Heart left ventricle (tissue), 13 donors: ENCODE measurements around the gene ETHE1.

Experiments used
- POLR2A ChIP-seq, 2 donors: fragments of 450-650 bp; IDR thresholded peaks; one replicate each; pipeline ENCODE4 v1.6.1; 2017; ENCODE audit warnings: antibody characterized with exemption in 2 of 2, mild to moderate bottlenecking in 2 of 2, moderate library complexity in 2 of 2
- TF ChIP-seq, protein P1 (sequence below), 12 donors: fragments of 200-600 bp; sonication (generic) in 4 of 12; IDR thresholded peaks; one replicate each; pipeline versions ENCODE4 v1.5.0 to v1.8.0; 2018 to 2022; ENCODE audit warnings: antibody characterized with exemption in 12 of 12, mild to moderate bottlenecking in 5 of 12
- donor health status: ischemic (EF 13 %, LVEDD 7.1; RV severe dilation, severe dysfunction).
- donor health status: DM: no; HTN: yes; CAD: no.
- donor health status: DM: no; HTN: no; CAD: no.
- donor health status: ischemic (EF 25% LVEDD 6.9; RV normal size, moderate dysfunction).
- donor health status: ischemic (EF 25% LVEDD 5.7; RV mildly dilated, moderate dysfunction).
- donor health status: ischemic (EF 35%, LVEDD 5.7; RV mildly dilated, moderate dysfunction).
- donor health status: nonischemic (EF 11% LVEDD 7.7; RV severe dilation, severe dysfunction).
- donor health status: DM: yes; HTN: yes; CAD: no.
- donor health status: PGD.
- donor health status: ischemic (EF 29% LVEDD 5.4; RV normal size, mild dysfunction).
- donor health status: nonischemic (EF 23%, LVEDD 6.1; RV moderate dilation, normal function).

DNA sequence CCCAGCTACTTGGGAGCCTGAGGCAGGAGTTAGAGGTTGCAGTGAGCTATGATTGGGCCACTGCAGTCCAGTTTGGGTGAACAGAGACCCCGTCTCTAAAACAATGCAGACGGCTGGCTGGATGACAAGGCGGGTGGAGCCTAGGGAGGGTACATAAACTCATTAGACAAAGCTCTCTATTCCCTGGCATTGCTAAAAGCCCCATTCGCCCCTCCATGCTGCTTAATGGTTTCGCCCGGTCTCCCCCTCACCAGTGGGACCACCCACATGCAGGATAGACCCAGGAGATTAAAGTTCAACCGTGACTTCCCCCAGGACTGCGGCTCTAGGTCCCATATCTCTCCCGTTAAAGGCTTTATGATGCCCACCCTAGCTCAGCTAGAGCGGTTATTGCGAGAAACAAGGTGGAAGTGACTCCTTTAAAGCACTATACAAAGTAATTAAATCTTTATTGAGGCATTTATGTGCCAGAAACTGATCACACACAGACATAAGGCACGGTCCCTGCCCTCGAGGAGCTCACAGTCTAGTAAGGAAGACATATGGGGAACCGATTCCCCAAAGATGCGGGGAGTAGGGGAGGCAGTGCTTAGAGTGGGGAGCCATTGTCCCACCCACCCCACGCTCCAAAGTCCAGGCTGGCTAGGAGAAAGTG is 66.5 kb downstream of the ETHE1 start:
- TF ChIP-seq, protein P1, sequence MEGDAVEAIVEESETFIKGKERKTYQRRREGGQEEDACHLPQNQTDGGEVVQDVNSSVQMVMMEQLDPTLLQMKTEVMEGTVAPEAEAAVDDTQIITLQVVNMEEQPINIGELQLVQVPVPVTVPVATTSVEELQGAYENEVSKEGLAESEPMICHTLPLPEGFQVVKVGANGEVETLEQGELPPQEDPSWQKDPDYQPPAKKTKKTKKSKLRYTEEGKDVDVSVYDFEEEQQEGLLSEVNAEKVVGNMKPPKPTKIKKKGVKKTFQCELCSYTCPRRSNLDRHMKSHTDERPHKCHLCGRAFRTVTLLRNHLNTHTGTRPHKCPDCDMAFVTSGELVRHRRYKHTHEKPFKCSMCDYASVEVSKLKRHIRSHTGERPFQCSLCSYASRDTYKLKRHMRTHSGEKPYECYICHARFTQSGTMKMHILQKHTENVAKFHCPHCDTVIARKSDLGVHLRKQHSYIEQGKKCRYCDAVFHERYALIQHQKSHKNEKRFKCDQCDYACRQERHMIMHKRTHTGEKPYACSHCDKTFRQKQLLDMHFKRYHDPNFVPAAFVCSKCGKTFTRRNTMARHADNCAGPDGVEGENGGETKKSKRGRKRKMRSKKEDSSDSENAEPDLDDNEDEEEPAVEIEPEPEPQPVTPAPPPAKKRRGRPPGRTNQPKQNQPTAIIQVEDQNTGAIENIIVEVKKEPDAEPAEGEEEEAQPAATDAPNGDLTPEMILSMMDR (IDR thresholded peaks at IDR 0.05) = no peak
- no peak for TF ChIP-seq POLR2A (IDR thresholded peaks at IDR 0.05)
